CD4-positive, alpha-beta T cell treated with Interleukin-21 for 1 hour (primary cell): ENCODE results near the gene COLEC11.
"Not testable (repeated sequence)": the region's sequence is repeated elsewhere in the genome, so short reads cannot be mapped to it uniquely, and the experiment has no call there.

Source experiments
- DNase-seq: peaks from one replicate; pipeline ENCODE4 v3.0.0-alpha.2; 2020

COLEC11 gene

GRCh38 chr2:3606370-3607201, 11.7 kb downstream of the COLEC11 start:
- DNase-seq, result no peak

GRCh38 chr2:3608373-3609278, 13.7 kb downstream of the COLEC11 start:
- no peak for DNase-seq

DNA sequence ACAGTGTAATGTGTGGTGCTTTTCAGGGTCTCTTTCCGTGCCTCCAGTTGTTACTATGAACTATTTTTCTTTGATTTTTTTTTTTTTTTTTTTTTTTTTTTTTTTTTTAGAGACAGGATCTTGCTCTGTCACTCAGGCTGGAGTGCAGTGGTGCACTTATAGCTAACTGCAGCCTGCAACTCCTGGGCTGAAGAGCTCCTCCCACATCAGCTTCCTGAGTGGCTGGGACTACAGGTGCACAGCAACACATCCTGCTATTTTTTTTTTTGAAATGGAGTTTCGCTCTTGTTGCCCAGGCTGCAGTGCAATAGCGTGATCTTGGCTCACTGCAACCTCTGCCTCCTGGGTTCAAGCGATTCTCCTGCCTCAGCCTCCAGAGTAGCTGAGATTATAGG, 14.4 kb downstream of the COLEC11 start:
- peak; percentile 40 for DNase-seq

DNA sequence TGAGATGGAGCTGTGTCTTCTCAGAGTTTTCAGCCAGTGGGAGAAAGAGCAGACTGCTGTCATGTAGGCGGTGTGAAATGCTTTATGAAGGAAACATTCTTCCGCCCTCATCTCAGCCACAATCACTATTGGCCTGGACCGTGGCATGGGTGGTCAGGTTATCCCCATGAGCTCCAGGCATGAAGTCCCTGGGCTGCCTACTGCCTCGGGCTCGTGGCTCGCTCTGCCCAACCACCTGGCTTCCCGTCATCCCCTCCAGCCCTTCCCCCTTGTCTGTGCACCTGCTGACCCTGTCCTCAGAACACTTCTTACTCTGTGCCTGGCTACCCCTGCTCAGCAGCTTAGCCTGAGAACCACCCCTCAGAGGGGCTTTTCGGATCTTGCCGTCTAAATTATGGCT, 15.5 kb downstream of the COLEC11 start:
- no peak for DNase-seq

DNA sequence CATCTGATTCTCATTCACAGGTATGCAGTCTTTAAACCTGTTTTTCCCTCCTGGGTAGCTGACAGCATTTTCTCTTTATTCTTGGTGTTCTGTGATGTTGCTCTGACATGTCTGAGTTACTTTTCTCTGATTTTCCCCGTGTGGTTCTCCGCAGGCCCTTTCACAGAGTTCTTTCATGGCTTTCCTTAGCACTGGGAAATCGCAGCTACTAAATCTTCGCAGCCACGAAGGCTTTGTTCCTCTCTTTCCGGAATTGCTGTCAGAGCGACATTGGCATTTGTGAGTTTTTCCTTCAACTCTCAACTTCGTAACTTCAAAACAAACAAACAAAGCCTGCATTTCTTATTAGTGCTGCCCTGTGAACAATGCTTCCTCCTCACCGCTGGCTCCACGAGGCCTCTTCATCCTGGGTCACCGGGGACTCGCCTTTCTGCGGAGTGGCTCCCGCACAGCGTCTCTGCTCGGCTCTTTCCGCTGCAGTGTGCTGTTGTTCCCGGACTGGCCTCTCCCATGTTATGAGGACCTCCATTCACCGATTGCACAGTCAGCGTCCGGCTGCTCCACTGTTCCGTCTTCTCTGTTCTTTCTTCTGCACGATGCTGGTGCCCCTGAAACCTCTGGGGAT, 16.1 kb downstream of the COLEC11 start:
- DNase-seq, result no peak

GRCh38 chr2:3611589-3611988, 16.7 kb downstream of the COLEC11 start:
- DNase-seq, result no peak

GRCh38 chr2:3612639-3613523, 18.0 kb downstream of the COLEC11 start:
- DNase-seq, result no peak

GRCh38 chr2:3613524-3613905, 18.6 kb downstream of the COLEC11 start:
- DNase-seq, result no peak

DNA sequence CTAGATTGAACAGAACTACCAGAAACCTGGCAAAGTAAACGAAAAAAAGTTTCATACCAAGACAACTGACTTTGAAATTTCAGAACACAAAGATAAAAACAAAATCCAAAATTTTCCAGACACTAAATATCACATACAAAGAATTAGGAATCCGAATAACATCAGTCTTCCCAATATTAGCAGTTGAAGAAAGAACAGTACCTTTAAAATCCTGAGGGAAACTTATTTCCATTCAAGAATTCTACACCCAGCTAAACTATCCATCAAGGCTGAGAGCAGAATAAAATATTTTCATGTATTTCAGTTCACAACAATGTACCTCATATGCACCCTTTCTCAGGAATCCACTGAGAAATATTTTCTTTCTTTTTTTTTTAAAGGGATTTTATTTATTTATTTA, 19.8 kb downstream of the COLEC11 start:
- not testable (repeated sequence) for DNase-seq

DNA sequence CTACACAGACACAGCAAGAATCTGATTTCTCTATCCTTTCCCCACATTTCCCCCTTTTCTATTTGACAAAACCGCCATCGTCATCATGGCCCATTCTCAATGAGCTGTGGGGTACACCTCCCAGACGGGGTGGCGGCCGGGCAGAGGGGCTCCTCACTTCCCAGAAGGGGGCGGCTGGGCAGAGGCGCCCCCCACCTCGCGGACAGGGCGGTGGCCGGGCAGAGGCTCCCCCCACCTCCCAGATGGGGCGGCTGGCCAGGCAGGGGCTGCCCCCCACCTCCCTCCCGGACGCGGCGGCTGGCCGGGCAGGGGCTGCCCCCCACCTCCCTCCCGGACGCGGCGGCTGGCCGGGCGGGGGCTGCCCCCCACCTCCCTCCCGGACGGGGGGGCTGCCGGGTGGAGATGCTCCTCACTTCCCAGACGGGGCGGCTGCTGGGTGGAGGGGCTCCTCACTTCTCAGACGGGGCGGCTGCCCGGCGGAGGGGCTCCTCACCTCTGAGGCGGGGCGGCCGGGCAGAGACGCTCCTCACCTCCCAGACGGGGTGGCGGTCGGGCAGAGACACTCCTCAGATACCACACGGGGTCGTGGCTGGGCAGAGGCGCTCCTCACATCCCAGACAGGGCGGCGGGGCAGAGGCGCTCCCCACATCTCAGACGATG, 20.8 kb downstream of the COLEC11 start:
- DNase-seq, result not testable (repeated sequence)

DNA sequence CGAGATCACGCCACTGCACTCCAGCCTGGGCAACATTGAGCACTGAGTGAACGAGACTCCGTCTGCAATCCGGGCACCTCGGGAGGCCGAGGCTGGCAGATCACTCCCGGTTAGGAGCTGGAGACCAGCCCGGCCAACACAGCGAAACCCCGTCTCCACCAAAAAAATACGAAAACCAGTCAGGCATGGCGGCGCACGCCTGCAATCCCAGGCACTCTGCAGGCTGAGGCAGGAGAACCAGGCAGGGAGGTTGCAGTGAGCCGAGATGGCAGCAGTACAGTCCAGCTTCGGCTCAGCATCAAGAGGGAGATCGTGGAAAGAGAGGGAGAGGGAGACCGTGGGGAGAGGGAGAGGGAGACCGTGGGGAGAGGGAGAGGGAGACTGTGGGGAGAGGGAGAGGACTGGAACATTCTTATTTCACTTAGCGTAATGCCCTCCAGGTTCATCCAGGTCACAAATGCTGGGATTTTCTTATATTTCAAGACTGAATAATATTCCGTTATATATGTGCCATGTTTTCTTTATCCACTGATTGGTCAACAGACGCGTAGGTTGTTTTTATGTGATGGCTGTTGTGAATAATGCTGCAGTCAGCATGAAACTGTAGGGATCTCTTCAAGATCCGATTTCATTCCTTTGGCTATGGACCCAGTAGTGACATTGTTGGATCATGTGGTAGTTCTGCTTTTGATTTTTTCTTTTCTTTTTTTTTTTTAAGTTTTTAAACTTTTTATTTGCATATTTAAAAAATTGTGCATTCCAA, 21.7 kb downstream of the COLEC11 start:
- not testable (repeated sequence) for DNase-seq

DNA sequence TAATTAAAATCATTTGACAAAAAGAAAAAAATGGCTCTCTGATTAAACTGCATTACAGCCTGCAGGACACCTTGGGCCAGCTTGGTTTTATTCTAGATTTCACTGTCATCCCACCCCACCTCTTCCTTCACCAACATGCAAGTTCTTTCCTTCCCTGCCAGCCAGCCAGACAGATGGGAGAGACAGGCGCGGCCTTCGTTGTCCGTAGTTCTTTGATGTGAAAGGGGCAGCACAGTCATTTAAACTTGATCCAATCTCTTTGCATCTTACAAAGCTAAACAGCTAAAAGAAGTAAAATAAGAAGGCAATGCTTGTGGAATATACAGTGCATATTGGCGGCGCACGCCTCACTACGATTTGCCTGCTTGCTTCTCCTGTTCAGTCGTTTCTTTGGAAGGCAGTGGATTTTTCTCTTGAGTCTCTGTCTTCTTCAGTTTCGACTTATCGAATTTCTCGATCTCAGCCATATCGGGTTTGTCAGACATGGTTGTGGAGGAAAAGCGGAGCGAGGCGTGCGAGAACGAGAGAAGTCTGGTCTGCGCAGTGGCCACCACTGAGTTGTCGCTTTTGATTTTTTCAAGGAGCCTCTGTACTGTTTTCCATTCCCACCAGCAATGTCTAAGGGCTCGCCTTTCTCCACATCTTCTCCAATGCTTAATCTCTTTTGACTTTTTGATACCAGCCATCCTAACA, 22.4 kb downstream of the COLEC11 start:
- DNase-seq, result no peak

- no peak for DNase-seq
Measured at GRCh38 chr2:3618367-3618766, 23.5 kb downstream of the COLEC11 start.

GRCh38 chr2:3619033-3619432, 24.1 kb downstream of the COLEC11 start:
- DNase-seq, result no peak

GRCh38 chr2:3619661-3620060, 24.7 kb downstream of the COLEC11 start:
- not testable (repeated sequence) for DNase-seq

DNA sequence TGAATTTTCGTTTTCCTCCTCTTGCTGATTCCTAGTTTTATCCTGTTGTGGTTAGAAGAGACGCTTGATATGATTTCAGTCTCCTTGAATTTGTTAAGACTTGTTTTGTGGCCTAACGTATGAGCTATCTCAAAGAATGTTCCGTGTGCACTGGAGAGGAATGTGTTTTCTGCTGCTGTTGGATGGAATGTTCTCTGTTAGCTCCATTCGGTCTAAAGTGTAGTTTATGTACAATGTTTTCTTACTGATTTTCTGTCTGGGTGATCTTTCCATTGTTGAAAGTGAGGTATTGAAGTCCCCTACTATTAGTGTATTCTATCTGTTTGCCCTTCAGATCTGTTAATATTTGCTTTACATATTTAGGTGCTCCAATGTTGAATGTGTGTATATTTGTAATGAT, 25.9 kb downstream of the COLEC11 start:
- DNase-seq, result no peak

GRCh38 chr2:3622967-3623366, 28.1 kb downstream of the COLEC11 start:
- DNase-seq, result no peak

- DNase-seq, result no peak
Measured at GRCh38 chr2:3624059-3624794, 29.3 kb downstream of the COLEC11 start.

GRCh38 chr2:3625186-3625585, 30.3 kb downstream of the COLEC11 start:
- DNase-seq, result no peak
